Measurements from ENCODE around the gene FBXW8.

DNA sequence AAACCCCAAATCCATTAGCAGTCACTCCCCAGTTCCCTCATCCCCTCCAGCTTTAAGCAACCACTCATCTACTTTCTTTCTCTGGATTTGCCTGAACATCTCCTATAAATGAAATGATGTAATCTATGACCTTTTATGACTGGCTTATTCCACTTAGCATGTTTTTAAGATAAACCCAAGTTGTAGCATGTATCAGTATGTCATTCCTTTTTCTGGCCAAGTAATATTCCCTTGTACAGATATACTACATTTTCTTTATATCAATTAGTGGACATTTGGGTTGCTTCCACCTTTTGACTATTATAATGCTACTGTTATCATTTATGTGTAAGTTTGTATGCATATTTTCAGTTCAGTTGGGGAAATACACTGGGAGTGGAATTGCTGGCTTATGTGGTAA lies 105.1 kb downstream of the FBXW8 start:
- TF ChIP-seq, protein P1, sequence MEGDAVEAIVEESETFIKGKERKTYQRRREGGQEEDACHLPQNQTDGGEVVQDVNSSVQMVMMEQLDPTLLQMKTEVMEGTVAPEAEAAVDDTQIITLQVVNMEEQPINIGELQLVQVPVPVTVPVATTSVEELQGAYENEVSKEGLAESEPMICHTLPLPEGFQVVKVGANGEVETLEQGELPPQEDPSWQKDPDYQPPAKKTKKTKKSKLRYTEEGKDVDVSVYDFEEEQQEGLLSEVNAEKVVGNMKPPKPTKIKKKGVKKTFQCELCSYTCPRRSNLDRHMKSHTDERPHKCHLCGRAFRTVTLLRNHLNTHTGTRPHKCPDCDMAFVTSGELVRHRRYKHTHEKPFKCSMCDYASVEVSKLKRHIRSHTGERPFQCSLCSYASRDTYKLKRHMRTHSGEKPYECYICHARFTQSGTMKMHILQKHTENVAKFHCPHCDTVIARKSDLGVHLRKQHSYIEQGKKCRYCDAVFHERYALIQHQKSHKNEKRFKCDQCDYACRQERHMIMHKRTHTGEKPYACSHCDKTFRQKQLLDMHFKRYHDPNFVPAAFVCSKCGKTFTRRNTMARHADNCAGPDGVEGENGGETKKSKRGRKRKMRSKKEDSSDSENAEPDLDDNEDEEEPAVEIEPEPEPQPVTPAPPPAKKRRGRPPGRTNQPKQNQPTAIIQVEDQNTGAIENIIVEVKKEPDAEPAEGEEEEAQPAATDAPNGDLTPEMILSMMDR (optimal IDR thresholded peaks at IDR 0.05 in 1 of 3, IDR thresholded peaks at IDR 0.05 in 1 of 3, conservative IDR thresholded peaks at IDR 0.05 in 1 of 3; ENCODE audit: extremely low read depth in 1 of 3, insufficient read depth in 2 of 3, low read length in 3 of 3): no peak
- no peak for TF ChIP-seq EZH2 (IDR thresholded peaks at IDR 0.05; ENCODE audit: low read length)

All from keratinocyte (primary cell).